Endothelial cell of umbilical vein (primary cell): ENCODE data around the gene ZBTB34. TPM values are rescaled to one million over a fixed set of nuclear protein-coding genes. Genes with fewer than 3 reads are reported as not detected.

Source experiments
- BruUV-seq: library from RNA; stranded (reverse); fragments of 400-500 nt; replicated peaks from 2 replicates; lab custom pipeline; 2021; lab: Mats Ljungman, UMichigan
- CTCF ChIA-PET: fragments of 300-600, 350-600 bp; sonication (Branson Sonifier 250); formaldehyde crosslinking; loops from one replicate; lab custom pipeline; 2021; ENCODE audit warnings: antibody characterized with exemption, inconsistent platforms; lab: Charles Lee
- POLR2A ChIA-PET: fragments of 300-600, 350-600 bp; sonication (Branson Sonifier 250); formaldehyde crosslinking; loops from one replicate; lab custom pipeline; 2021; ENCODE audit warnings: antibody characterized with exemption, inconsistent platforms; lab: Charles Lee
- DNase-seq: peaks from one replicate; pipeline ENCODE4 v3.0.0-alpha.2; 2011; ENCODE audit warnings: low read depth, low spot score
- FAIRE-seq: peaks from 2 replicates; lab custom pipeline; 2011; peaks lifted over from hg19 to GRCh38; lab: Jason Lieb, UNC
- H2AFZ ChIP-seq: 2 replicates; pipeline ENCODE4 v1.6.0; 2012; ENCODE audit warnings: low read depth, low read length, control low read depth, inconsistent platforms
- H3K27ac ChIP-seq: 2 replicates; pipeline ENCODE4 v1.5.1; 2011; ENCODE audit warnings: low read depth, mild to moderate bottlenecking, control low read depth, low read length, moderate library complexity; ENCODE audit not compliant: insufficient read depth
- H3K27me3 ChIP-seq, 2 experiments: 2 replicates each; pipeline versions ENCODE4 v1.6.0 to v1.6.1; 2011; ENCODE audit warnings: low read length in 2 of 2, mixed read lengths in 1 of 2; ENCODE audit not compliant: control insufficient read depth in 2 of 2, insufficient read depth in 2 of 2
- H3K36me3 ChIP-seq, 2 experiments: 2 replicates in 1 of 2; 3 replicates in 1 of 2; pipeline ENCODE4 v1.5.1; 2011; ENCODE audit warnings: low read length in 2 of 2, mild to moderate bottlenecking in 1 of 2, moderate library complexity in 1 of 2; ENCODE audit not compliant: control insufficient read depth in 2 of 2, insufficient read depth in 2 of 2; ENCODE audit errors: extremely low read depth in 1 of 2
- H3K4me1 ChIP-seq: 3 replicates; pipeline ENCODE4 v1.5.1; 2011; ENCODE audit warnings: mild to moderate bottlenecking, low read length; ENCODE audit not compliant: control insufficient read depth, insufficient read depth; ENCODE audit errors: extremely low read depth
- H3K4me2 ChIP-seq: 2 replicates; pipeline ENCODE4 v1.6.1; 2011; ENCODE audit warnings: low read length, control low read depth, mixed read lengths; ENCODE audit not compliant: insufficient read depth
- H3K4me3 ChIP-seq, 3 experiments: fragments of 200-600 bp in 1 of 3; sonication (generic), shearing (Covaris generic) in 1 of 3; replicated peaks in 1 of 3; 2 replicates each; pipeline ENCODE4 v1.5.1; 2011 to 2016; ENCODE audit warnings: control low read depth in 3 of 3, low read length in 3 of 3, mild to moderate bottlenecking in 2 of 3, inconsistent platforms in 1 of 3, low read depth in 1 of 3, moderate library complexity in 1 of 3; ENCODE audit not compliant: insufficient read depth in 1 of 3
- H3K79me2 ChIP-seq: 2 replicates; pipeline ENCODE4 v1.6.0; 2012; ENCODE audit warnings: low read length, inconsistent platforms; ENCODE audit not compliant: control insufficient read depth, insufficient read depth
- H3K9ac ChIP-seq: replicated peaks from 2 replicates; pipeline ENCODE3; 2011; ENCODE audit warnings: low read length, control low read depth; ENCODE audit not compliant: insufficient read depth; ENCODE audit errors: extremely low read depth
- H3K9me1 ChIP-seq: replicated peaks from 3 replicates; pipeline ENCODE4 v1.6.0; 2011; ENCODE audit warnings: mild to moderate bottlenecking, low read length; ENCODE audit not compliant: control insufficient read depth, insufficient read depth; ENCODE audit errors: extremely low read depth
- H3K9me3 ChIP-seq: replicated peaks from 2 replicates; pipeline ENCODE4 v1.5.1; 2012; ENCODE audit warnings: low read length, inconsistent platforms; ENCODE audit not compliant: control insufficient read depth, insufficient read depth
- H4K20me1 ChIP-seq: replicated peaks from 2 replicates; pipeline ENCODE3; 2011; ENCODE audit warnings: mild to moderate bottlenecking, low read length; ENCODE audit not compliant: control insufficient read depth, insufficient read depth; ENCODE audit errors: extremely low read depth
- EZH2 ChIP-seq: IDR thresholded peaks from 2 replicates; pipeline ENCODE4 v1.6.1; 2012; ENCODE audit warnings: borderline replicate concordance, low read depth, mild to moderate bottlenecking, moderate library complexity, low read length, inconsistent platforms; ENCODE audit not compliant: severe bottlenecking
- FOS ChIP-seq: IDR thresholded peaks from 2 replicates; pipeline ENCODE4 v1.6.1; 2011; ENCODE audit warnings: mild to moderate bottlenecking, low read length, moderate library complexity, borderline replicate concordance; ENCODE audit not compliant: insufficient read depth
- GATA2 ChIP-seq: IDR thresholded peaks from 2 replicates; pipeline ENCODE4 v1.7.0; 2011; ENCODE audit warnings: low read depth, mild to moderate bottlenecking, moderate library complexity, mixed read lengths, low read length; ENCODE audit not compliant: insufficient read length, insufficient read depth
- JUN ChIP-seq: IDR thresholded peaks from 2 replicates; pipeline ENCODE4 v1.6.1; 2011; ENCODE audit warnings: borderline replicate concordance, low read depth; ENCODE audit not compliant: insufficient read length, insufficient read depth
- MYC ChIP-seq: IDR thresholded peaks from one replicate; pipeline ENCODE4 v1.6.1; 2011; ENCODE audit warnings: mild to moderate bottlenecking, low read depth, low read length
- POLR2A ChIP-seq: IDR thresholded peaks from 2 replicates; pipeline ENCODE4 v1.6.1; 2012; ENCODE audit warnings: low read depth, mild to moderate bottlenecking, control low read depth, low read length
- POLR2AphosphoS5 ChIP-seq: IDR thresholded peaks from 2 replicates; pipeline ENCODE4 v1.6.1; 2012; ENCODE audit warnings: low read depth, mild to moderate bottlenecking, control low read depth, low read length, moderate library complexity; ENCODE audit not compliant: insufficient read depth
- dilution Hi-C: fragments of 300-500 bp; cut with MboI; formaldehyde crosslinking; loops from one replicate; pipeline ENCODE4 v1.15.0; 2019; ENCODE audit warnings: low sequenced_read_pairs; ENCODE audit not compliant: extremely low pct_ligation_motif_present
- intact Hi-C: fragments of 100-400 bp; cut with micrococcal nuclease; formaldehyde crosslinking; loops from one replicate; pipeline ENCODE4 v1.10.0; 2022
- polyA plus RNA-seq, 4 experiments: library from polyadenylated mRNA; depleted of rRNA in 3 of 4; stranded (reverse) in 3 of 4; unstranded in 1 of 4; fragments of >200 nt; gene quantifications; 2 replicates each; pipeline versions ENCODE4 v1.2.1 to v1.2.3, GENCODE V29; 2011 to 2012; ENCODE audit warnings: missing spikeins in 1 of 4
- total RNA-seq: library from RNA; stranded (reverse); gene quantifications from 2 replicates; pipeline ENCODE4 v1.2.3, GENCODE V29; 2021
- TF ChIP-seq, protein P1 (sequence below), 2 donors: IDR thresholded peaks; 1 replicate in 1 of 2; 2 replicates in 1 of 2; pipeline ENCODE4 v1.5.1; 2011; ENCODE audit warnings: low read length in 2 of 2, mild to moderate bottlenecking in 2 of 2, moderate library complexity in 2 of 2, control low read depth in 1 of 2, inconsistent platforms in 1 of 2, low read depth in 1 of 2; ENCODE audit not compliant: insufficient read depth in 1 of 2; ENCODE audit errors: extremely low read depth in 1 of 2
- TF ChIP-seq, protein P2 (sequence below): IDR thresholded peaks from 2 replicates; pipeline ENCODE4 v1.6.1; 2011; ENCODE audit not compliant: insufficient read depth, insufficient read length

ZBTB34 gene
- total and polyA plus RNA-seq, 2 donors (not counting 3 experiments of a cell fraction or from before 2014, with no cell fraction given), result 4.0 to 9.6 TPM

DNA sequence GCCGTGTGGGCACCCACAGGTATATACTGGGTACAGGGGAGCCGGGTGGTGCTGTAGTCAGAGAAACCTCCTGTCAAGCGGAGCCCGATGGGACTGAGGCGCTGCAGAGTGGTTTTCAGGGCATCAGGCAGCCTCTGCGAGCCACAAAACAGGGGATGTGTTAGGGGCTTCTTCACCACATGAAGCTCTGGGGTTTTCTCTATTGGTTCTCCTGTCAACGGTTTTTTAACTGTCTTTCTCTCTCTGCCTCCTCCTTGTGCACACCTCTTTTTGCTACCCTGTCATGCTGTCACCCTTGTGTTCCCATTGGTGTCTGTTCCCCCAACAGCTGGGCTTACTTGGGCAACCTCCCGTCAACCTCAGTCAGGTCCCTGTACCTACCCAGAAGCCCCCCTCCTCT, 74.0 kb downstream of the ZBTB34 start:
- Histone ChIP-seq H3K4me2 (no peak overlapping the region), H4K20me1 (no peaks in the 10 kb centered on the region), H3K27ac (no peak overlapping the region), H3K36me3 (no peaks in the 10 kb centered on the region), H3K9me1 (no peaks in the 10 kb centered on the region), H3K79me2 (no peaks in the 10 kb centered on the region), H3K27me3 (peaks cover 5 to 12% of the 10 kb centered on the region in 2 experiments), H3K9ac (no peak overlapping the region), H3K4me1 (no peaks in the 10 kb centered on the region), H2AFZ (no peak overlapping the region), H3K4me3 (no peak overlapping the region), H3K9me3 (no peaks in the 10 kb centered on the region)
- intact Hi-C loops (no loop called here), dilution Hi-C loops (no loop called here)
- FAIRE-seq, result no peak
- ChIA-PET POLR2A (no interaction called here), CTCF (interaction anchor here (0.6 to 1.3 kb wide), 2 partner anchors 208 to 875 kb away, joined by 3 read pairs; no protein-coding TSS in a partner anchor)
- TF ChIP-seq POLR2A (no peak), JUN (no peak), GATA2 (no peak), POLR2AphosphoS5 (no peak), MYC (no peak), FOS (no peak), EZH2 (no peak)
- TF ChIP-seq, protein P1, sequence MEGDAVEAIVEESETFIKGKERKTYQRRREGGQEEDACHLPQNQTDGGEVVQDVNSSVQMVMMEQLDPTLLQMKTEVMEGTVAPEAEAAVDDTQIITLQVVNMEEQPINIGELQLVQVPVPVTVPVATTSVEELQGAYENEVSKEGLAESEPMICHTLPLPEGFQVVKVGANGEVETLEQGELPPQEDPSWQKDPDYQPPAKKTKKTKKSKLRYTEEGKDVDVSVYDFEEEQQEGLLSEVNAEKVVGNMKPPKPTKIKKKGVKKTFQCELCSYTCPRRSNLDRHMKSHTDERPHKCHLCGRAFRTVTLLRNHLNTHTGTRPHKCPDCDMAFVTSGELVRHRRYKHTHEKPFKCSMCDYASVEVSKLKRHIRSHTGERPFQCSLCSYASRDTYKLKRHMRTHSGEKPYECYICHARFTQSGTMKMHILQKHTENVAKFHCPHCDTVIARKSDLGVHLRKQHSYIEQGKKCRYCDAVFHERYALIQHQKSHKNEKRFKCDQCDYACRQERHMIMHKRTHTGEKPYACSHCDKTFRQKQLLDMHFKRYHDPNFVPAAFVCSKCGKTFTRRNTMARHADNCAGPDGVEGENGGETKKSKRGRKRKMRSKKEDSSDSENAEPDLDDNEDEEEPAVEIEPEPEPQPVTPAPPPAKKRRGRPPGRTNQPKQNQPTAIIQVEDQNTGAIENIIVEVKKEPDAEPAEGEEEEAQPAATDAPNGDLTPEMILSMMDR (IDR thresholded peaks at IDR 0.05; ENCODE audit: extremely low read depth in 1 of 2, insufficient read depth in 1 of 2, low read depth in 1 of 2, low read length in 2 of 2), result no peak
- TF ChIP-seq, protein P2, sequence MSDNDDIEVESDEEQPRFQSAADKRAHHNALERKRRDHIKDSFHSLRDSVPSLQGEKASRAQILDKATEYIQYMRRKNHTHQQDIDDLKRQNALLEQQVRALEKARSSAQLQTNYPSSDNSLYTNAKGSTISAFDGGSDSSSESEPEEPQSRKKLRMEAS, result no peak
- DNase-seq, result no peak
- no TSS peak for BruUV-seq

Other genes with a start within 250 kb of the ZBTB34 start
- gene LMX1B, start 246.7 kb upstream of the ZBTB34 start, total RNA-seq, result not detected in 2 replicates
- gene LMX1B, start 246.7 kb upstream of the ZBTB34 start, polyA plus RNA-seq, result not detected in 2 replicates
- gene ZBTB43, start 55.6 kb upstream of the ZBTB34 start, total RNA-seq, result 9.0 and 14.2 TPM in 2 replicates
- 3.2 and 19.2 TPM in 2 replicates for gene ZBTB43, start 55.6 kb upstream of the ZBTB34 start, polyA plus RNA-seq
- 5.5 and 6.8 TPM in 2 replicates for gene RALGPS1, start 54.1 kb downstream of the ZBTB34 start, total RNA-seq
- 1.7 and 3.8 TPM in 2 replicates for gene RALGPS1, start 54.1 kb downstream of the ZBTB34 start, polyA plus RNA-seq